HG02885 (cell line): ENCODE results near the gene NAA25.
"Not testable (repeated sequence)": the region's sequence is repeated elsewhere in the genome, so short reads cannot be mapped to it uniquely, and the experiment has no call there.

ENCODE experiments used
- ATAC-seq: cut with Tn5 transposase; IDR thresholded peaks from one replicate; pipeline ENCODE4 v1.9.1; 2021; ENCODE audit warnings: mild to moderate bottlenecking; ENCODE audit not compliant: unreplicated experiment, poor library complexity

Gene NAA25

DNA sequence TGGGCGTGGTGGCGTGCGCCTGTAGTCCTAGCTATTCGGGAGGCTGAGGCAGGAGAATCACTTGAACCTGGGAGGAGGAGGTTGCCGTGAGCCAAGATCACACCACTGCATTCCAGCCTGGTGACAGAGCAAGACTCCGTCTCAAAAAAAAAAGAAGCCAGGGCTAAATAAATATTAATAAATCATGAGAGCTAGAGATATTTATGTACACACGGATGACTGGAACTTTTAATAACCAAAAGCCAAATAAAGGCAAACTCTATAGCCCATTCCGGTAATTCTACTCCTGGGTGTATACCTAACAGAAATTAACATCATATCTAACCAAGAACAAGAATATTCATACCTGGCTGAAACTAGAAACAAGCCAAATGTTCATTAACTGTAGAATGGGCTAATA lies 9.1 kb upstream of the NAA25 start:
- ATAC-seq = no peak

DNA sequence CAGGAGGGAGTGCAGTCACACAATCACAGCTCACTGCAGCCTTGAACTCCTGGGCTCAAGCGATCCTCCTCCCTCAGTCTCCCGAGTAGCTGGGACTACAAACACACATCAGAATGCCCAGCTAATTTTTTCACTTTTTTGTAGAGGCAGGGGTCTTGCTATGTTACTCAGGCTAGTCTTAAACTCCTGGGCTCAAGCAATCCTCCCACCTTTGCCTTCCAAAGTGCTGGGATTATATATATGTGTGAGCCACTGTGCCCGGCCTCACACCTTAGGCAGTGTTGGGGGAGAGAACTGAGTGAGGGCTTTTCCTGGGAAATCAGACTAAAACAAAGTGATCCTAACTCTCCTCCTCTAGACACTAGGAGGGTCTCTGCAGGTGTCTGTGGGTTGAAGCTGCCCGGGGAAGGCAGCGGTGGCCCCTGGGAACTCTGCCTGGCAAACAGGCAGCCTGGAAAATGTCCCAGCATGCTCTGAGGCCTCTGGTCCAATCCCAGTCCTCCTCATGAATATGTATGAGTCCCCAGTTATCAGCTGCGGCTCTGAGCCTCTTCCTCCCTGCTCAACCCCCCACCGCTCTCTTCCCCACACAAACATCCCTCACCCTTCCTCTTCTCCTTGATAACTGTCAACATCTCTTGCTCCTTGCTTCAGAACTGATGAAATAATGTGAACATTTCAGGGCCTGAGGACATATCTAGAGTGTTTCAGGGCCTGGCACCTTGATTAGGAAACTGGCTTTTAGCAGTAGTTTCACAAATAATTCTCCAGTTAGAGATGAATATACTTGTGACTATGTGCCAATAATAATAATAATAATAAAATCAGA lies 7.9 kb upstream of the NAA25 start:
- ATAC-seq = peak; percentile 44

- ATAC-seq = no peak
Measured at GRCh38 chr12:112115259-112116045, 6.9 kb upstream of the NAA25 start.

DNA sequence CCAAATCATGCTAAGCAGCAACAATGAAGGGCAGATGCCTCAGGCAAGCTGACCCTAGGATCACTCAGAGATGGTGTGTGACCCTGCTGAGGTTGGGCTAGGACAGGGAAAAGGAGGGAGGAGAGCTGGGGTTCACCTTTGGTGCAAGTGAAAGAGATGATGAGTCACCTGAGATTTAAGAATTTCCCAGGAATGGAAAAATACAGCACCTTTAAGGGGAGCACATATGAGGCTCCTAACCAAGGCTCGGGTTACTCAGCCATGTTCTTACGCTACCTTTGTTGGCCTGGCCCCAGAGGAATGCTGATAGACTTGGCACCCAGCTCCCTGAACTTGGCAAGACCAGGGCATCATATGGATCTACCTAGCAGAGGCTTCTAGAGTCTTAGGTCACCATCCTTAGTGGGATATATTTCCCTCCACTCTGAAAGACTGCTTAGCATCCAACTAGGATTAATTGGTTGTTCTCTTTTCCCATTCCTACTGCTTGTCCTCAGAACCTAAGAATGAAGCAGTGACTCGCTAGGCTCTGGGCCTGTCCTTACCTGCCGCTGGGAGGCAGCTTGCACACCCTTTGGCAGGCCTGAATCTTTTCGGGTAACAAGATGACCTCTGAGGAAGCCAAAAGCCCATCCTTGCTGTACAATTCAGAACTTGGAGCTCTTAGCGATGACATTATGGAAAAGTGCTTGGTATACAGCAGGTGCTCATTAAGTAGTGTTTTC lies 4.0 kb upstream of the NAA25 start:
- no peak for ATAC-seq

DNA sequence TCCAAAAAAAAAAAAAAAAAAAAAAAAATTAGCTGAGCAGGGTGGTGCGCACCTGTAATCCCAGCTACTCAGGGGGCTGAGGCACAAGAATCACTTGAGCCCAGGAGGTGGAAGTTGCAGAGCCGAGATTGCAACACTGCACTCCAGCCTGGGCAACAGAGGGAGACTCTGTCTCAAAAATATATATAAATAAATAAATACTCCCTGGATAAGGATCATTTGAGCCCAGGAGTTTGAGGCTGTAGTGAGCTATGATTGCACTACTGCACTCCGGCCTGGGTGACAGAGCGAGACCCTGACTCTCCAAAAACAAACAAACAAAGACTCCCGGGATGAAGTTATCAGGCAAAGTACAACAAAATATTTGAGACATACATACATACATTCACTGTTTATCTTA lies 3.3 kb upstream of the NAA25 start:
- ATAC-seq = no peak

DNA sequence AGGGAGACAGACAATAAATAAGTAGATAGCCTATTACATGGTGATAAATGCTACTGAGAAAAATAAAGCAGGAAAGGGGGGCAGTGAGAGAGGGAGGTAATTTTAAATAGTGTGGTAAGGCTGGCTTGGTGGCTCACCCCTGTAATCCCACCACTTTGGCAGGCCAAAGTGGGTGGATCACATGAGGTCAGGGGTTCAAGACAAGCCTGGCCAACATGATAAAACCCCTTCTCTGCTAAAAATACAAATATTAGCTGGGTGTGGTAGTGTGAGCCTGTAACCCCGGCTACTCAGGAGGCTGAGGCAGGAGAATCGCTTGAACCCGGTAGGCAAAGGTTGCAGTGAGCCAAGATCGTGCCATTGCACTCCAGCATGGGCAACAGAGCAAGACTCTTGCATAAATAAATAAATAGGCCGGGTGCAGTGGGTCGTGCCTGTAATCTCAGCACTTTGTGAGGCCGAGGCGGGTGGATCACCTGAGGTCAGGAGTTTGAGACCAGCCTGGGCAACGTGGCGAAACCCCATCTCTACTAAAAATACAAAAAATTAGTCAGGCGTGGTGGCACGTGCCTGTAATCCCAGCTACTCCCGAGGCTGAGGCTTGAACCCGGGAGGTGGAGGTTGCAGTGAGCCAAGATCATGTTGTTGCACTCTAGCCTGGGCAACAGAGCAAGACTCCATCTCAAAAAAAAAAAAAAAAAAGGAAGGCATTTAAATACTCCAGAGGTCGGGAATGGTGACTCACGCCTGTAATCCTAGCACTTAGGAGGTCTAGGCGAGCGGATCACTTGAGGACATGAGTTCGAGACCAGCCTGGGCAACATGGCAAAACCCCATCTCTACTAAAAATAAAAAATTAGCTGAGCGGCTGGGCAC lies 2.4 kb upstream of the NAA25 start:
- not testable (repeated sequence) for ATAC-seq

DNA sequence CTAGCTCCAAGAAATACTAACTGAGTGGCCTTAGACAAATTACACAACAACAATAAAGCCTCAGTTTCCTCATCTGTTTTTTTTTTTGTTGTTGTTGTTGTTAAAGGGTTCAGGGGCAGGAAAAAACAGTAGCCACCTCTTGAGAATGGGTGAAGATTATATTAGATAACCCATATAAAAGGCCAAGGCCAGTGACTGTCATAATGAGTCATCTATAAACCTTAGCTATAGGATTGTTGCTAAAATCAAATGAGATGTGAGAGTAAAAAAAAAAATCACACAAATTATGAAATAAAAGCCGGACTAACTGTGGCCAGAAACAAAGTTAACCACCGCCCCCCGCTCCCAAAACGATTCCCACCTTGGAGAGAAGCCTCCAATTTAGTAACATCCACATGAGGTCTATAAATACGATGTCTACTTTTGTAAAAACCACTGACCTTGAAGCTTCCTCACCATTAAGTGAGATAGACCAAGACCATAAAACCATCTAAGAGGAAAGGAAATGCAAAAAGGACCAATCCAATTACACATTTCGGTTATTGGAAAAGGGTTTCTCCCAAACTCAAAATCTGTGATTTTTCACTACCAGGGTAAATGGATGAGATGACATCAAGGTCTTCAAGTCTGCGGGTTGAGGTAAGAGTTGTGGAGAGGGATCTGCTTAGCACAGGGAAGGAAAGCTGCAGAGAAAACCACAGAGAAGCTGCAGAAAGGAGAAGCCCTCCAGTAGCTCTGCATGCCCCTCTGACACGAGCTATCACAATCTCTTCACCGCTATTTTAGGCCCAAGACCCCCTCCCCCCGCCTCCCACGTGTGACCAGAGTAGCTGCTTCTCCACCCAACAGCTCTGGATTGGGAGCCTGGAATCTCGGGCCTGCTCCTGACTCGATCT lies 1.0 kb downstream of the NAA25 start:
- no peak for ATAC-seq

GRCh38 chr12:112105891-112106290 lies 2.7 kb downstream of the NAA25 start:
- no peak for ATAC-seq

DNA sequence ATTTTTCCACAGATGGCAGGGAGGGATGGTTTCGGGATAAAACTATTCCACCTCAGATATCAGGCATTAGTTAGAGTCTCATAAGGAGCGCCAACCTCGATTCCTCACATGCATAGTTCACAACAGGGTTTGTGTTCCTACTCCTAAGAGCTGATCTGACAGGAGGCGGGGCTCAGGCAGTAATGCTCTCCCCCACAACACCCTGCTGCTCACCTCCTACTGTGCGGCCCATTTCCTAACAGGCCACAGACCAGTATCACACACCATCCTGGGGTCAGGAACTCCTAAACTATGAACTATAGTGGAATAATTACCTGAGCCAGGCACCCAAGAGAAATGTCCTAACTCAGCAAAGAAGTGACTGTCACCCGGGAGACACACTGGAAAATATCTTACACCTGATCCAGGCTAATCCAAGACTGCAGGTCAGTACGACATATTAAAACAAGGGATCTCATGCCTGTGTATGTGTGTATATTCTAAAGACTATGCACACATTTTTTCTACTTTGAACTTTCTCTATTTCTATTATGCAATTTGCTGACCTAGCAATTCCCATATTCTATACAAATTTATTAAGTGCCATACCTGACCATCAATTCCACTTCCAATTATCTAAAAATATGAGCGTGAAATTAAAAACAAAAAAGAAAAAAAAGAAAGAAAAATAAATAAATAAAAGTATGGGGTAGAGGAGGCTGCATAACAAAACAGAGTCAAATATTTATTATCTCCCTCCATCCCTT lies 4.7 kb downstream of the NAA25 start:
- ATAC-seq = no peak

DNA sequence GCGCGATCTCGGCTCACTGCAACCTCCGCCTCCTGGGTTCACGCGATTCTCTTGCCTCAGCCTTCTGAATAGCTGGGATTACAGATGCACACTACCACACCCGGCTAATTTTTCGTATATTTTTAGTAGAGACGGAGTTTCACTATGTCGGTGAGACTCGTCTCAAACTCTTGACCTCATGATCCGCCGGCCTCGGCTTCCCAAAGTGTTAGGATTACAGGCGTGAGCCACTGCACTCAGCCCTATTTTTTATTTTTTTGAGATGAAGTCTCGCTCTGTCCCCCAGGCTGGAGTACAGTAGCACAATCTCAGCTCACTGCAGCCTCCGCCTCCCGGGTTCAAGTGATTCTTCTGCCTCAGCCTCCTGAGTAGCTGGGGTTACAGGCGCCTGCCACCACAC lies 5.8 kb downstream of the NAA25 start:
- not testable (repeated sequence) for ATAC-seq

GRCh38 chr12:112102127-112102526 lies 6.5 kb downstream of the NAA25 start:
- ATAC-seq = no peak

- ATAC-seq = not testable (repeated sequence)
Measured at GRCh38 chr12:112100500-112100899, 8.1 kb downstream of the NAA25 start.

GRCh38 chr12:112097641-112098040 lies 10.9 kb downstream of the NAA25 start:
- ATAC-seq = no peak

- peak; percentile 41 for ATAC-seq
Measured at GRCh38 chr12:112096667-112097066, 11.9 kb downstream of the NAA25 start.

- ATAC-seq = peak; percentile 76
Measured at GRCh38 chr12:112096070-112096469, 12.5 kb downstream of the NAA25 start.

GRCh38 chr12:112091563-112091962 lies 17.0 kb downstream of the NAA25 start:
- ATAC-seq = no peak

GRCh38 chr12:112087851-112088250 lies 20.7 kb downstream of the NAA25 start:
- ATAC-seq = no peak
